ENCODE results near the gene WWC2.

DNA sequence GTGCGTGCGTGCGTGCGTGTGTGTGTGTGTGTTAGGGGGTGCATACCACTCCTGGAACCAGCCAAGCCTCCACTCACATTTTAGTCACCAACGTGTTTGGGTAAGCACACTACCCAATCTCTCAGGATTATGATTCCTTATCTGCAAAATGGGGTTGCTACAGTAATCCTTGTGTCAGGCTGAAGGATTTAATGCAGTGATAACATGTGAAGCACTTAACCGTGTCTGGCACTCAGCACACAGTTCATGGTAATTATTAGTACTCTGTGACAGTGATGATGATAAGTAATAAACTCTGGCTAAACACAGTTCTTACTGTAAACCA is 163.7 kb downstream of the WWC2 start:
- TF ChIP-seq, protein P1, sequence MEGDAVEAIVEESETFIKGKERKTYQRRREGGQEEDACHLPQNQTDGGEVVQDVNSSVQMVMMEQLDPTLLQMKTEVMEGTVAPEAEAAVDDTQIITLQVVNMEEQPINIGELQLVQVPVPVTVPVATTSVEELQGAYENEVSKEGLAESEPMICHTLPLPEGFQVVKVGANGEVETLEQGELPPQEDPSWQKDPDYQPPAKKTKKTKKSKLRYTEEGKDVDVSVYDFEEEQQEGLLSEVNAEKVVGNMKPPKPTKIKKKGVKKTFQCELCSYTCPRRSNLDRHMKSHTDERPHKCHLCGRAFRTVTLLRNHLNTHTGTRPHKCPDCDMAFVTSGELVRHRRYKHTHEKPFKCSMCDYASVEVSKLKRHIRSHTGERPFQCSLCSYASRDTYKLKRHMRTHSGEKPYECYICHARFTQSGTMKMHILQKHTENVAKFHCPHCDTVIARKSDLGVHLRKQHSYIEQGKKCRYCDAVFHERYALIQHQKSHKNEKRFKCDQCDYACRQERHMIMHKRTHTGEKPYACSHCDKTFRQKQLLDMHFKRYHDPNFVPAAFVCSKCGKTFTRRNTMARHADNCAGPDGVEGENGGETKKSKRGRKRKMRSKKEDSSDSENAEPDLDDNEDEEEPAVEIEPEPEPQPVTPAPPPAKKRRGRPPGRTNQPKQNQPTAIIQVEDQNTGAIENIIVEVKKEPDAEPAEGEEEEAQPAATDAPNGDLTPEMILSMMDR (IDR thresholded peaks at IDR 0.05 in 2 of 3, conservative IDR thresholded peaks at IDR 0.05 in 1 of 3; ENCODE audit: borderline replicate concordance in 1 of 3, insufficient read depth in 1 of 3, low read depth in 2 of 3, low read length in 2 of 3) = no peak
- TF ChIP-seq POLR2A (IDR thresholded peaks at IDR 0.05; ENCODE audit: borderline replicate concordance, extremely low read depth, insufficient read depth, insufficient read length) (no peak), CEBPB (IDR thresholded peaks at IDR 0.05; ENCODE audit: low read depth) (no peak), EZH2 (IDR thresholded peaks at IDR 0.05) (no peak), YY1 (IDR thresholded peaks at IDR 0.05; ENCODE audit: extremely low read depth, insufficient replicate concordance, low read depth, low read length) (no peak), RAD21 (IDR thresholded peaks at IDR 0.05; ENCODE audit: low read depth) (no peak), EGR1 (IDR thresholded peaks at IDR 0.05; ENCODE audit: low read depth) (no peak), SIN3A (IDR thresholded peaks at IDR 0.05; ENCODE audit: low read depth) (no peak), JUND (IDR thresholded peaks at IDR 0.05) (no peak), EZH2phosphoT487 (IDR thresholded peaks at IDR 0.05; ENCODE audit: borderline replicate concordance) (no peak), POLR2AphosphoS5 (IDR thresholded peaks at IDR 0.05; ENCODE audit: low read depth, low read length) (no peak), ZFX (IDR thresholded peaks at IDR 0.05) (no peak), SRF (IDR thresholded peaks at IDR 0.05; ENCODE audit: low read depth) (no peak)
- TF ChIP-seq, protein P2, sequence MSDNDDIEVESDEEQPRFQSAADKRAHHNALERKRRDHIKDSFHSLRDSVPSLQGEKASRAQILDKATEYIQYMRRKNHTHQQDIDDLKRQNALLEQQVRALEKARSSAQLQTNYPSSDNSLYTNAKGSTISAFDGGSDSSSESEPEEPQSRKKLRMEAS (IDR thresholded peaks at IDR 0.05) = no peak
